HepG2 (cell line): ENCODE results near the gene TRIP6. TPM values are rescaled to one million over a fixed set of nuclear protein-coding genes. Genes with fewer than 3 reads are reported as not detected.
A peak's percentile ranks its signal among the peaks of the same experiment; 100 is the strongest.

Source experiments
- ATAC-seq: fragments of 200-7000 bp; cut with Tn5 transposase; 3 replicates; pipeline ENCODE4 v1.9.1; 2020; ENCODE audit warnings: mild to moderate bottlenecking, moderate library complexity
- BruUV-seq: library from RNA; stranded (reverse); fragments of 400-500 nt; replicated peaks from 2 replicates; lab custom pipeline; 2021; lab: Mats Ljungman, UMichigan
- CTCF ChIA-PET: fragments of 300-600 bp; formaldehyde crosslinking; extraction: SDS; loops from one replicate; lab custom pipeline; 2021; ENCODE audit warnings: low total read pairs, inconsistent platforms, low intra/inter-chr PET ratio; lab: Yijun Ruan, JAX
- POLR2A ChIA-PET: fragments of 350-600 bp; sonication (Branson Sonifier 250); formaldehyde crosslinking; loops from one replicate; lab custom pipeline; 2020; ENCODE audit warnings: antibody characterized with exemption, inconsistent platforms; lab: Yijun Ruan, JAX
- DNase-seq: peaks from one replicate; pipeline ENCODE4 v3.0.0-alpha.2; 2015; ENCODE audit warnings: low spot score
- FAIRE-seq: peaks from 3 replicates; lab custom pipeline; 2011; peaks lifted over from hg19 to GRCh38; lab: Jason Lieb, UNC
- H2AFZ ChIP-seq: one replicate; pipeline ENCODE4 v1.6.1; 2011; ENCODE audit warnings: low read length, inconsistent platforms
- H3K27ac ChIP-seq: fragments of 300-600 bp; 3 replicates; pipeline ENCODE4 v1.8.0; 2011; ENCODE audit warnings: mixed run types, mild to moderate bottlenecking, mixed read lengths, low read length, inconsistent platforms; ENCODE audit not compliant: insufficient read depth; ENCODE audit errors: extremely low read length
- H3K27me3 ChIP-seq, 2 experiments: fragments of 200-600 bp in 1 of 2; 2 replicates in 1 of 2; 3 replicates in 1 of 2; pipeline versions ENCODE4 v1.6.0 to v1.8.0; 2011; ENCODE audit warnings: low read length in 2 of 2, mild to moderate bottlenecking in 2 of 2, moderate library complexity in 2 of 2, inconsistent platforms in 1 of 2; ENCODE audit not compliant: insufficient read depth in 2 of 2, control insufficient read depth in 1 of 2
- H3K36me3 ChIP-seq, 2 experiments: fragments of 200-600 bp in 1 of 2; replicated peaks in 1 of 2; 2 replicates in 1 of 2; 3 replicates in 1 of 2; pipeline versions ENCODE4 v1.5.1 to v1.8.0; 2011; ENCODE audit warnings: low read length in 2 of 2, inconsistent platforms in 1 of 2; ENCODE audit not compliant: insufficient read depth in 2 of 2, control insufficient read depth in 1 of 2
- H3K4me1 ChIP-seq: 2 replicates; pipeline ENCODE4 v1.5.1; 2012; ENCODE audit warnings: low read length, inconsistent platforms; ENCODE audit not compliant: insufficient read depth
- H3K4me2 ChIP-seq: 2 replicates; pipeline ENCODE4 v1.6.0; 2011; ENCODE audit warnings: low read depth, low read length, inconsistent platforms
- H3K4me3 ChIP-seq, 3 experiments: fragments of 200-600 bp in 1 of 3; sonication (generic), shearing (Covaris generic) in 1 of 3; replicated peaks in 1 of 3; 2 replicates each; pipeline ENCODE4 v1.5.1; 2011 to 2016; ENCODE audit warnings: low read length in 3 of 3, inconsistent platforms in 2 of 3, low read depth in 2 of 3, mild to moderate bottlenecking in 2 of 3, control low read depth in 1 of 3, mixed read lengths in 1 of 3; ENCODE audit not compliant: insufficient read depth in 1 of 3
- H3K79me2 ChIP-seq: one replicate; pipeline ENCODE4 v1.6.1; 2011; ENCODE audit warnings: low read length, inconsistent platforms; ENCODE audit not compliant: insufficient read depth
- H3K9ac ChIP-seq: 2 replicates; pipeline ENCODE4 v1.6.0; 2011; ENCODE audit warnings: mild to moderate bottlenecking, low read depth, low read length, inconsistent platforms; ENCODE audit not compliant: insufficient read depth
- H3K9me3 ChIP-seq: 2 replicates; pipeline ENCODE4 v1.5.1; 2012; ENCODE audit warnings: mild to moderate bottlenecking, low read length
- H4K20me1 ChIP-seq: 2 replicates; pipeline ENCODE4 v1.6.0; 2011; ENCODE audit warnings: inconsistent platforms, mild to moderate bottlenecking, low read length, moderate library complexity; ENCODE audit not compliant: insufficient read depth
- ARID4A ChIP-seq: sonication (generic); formaldehyde crosslinking; IDR thresholded peaks from 2 replicates; pipeline ENCODE4 v1.5.0; 2020; ENCODE audit warnings: mild to moderate bottlenecking, missing genetic modification reagents, borderline replicate concordance
- ARNT ChIP-seq: fragments of 450-650 bp; IDR thresholded peaks from 2 replicates; pipeline ENCODE4 v1.6.1; 2017
- CEBPB ChIP-seq: IDR thresholded peaks from 2 replicates; pipeline ENCODE4 v1.6.1; 2011; ENCODE audit warnings: low read depth, low read length, improper control_type of control experiment, borderline replicate concordance
- ETV6 ChIP-seq: sonication (generic); formaldehyde crosslinking; conservative IDR thresholded peaks from 2 replicates; pipeline ENCODE4 v1.4.0; 2020; ENCODE audit warnings: missing genetic modification reagents
- IKZF1 ChIP-seq: fragments of 450-650 bp; IDR thresholded peaks from 2 replicates; pipeline ENCODE4 v1.7.1; 2016
- MAFK ChIP-seq, 2 experiments: IDR thresholded peaks in 1 of 2; conservative IDR thresholded peaks in 1 of 2; 2 replicates each; pipeline ENCODE4 v1.6.1; 2011; ENCODE audit warnings: improper control_type of control experiment in 2 of 2, low read length in 2 of 2
- MAX ChIP-seq: IDR thresholded peaks from 2 replicates; pipeline ENCODE4 v1.6.1; 2012; ENCODE audit warnings: inconsistent platforms
- MBD4 ChIP-seq: IDR thresholded peaks from 2 replicates; pipeline ENCODE4 v1.6.1; 2012; ENCODE audit warnings: low read length, inconsistent platforms, borderline replicate concordance
- PHF8 ChIP-seq: sonication (generic); formaldehyde crosslinking; IDR thresholded peaks from 2 replicates; pipeline ENCODE4 v1.5.0; 2020; ENCODE audit warnings: missing genetic modification reagents
- SOX6 ChIP-seq, 2 experiments: fragments of 450-650 bp in 1 of 2; sonication (generic) in 1 of 2; formaldehyde crosslinking in 1 of 2; IDR thresholded peaks; 2 replicates each; pipeline versions ENCODE4 v1.4.0 to v1.6.1; 2017 to 2020; ENCODE audit warnings: antibody characterized with exemption in 1 of 2, mild to moderate bottlenecking in 1 of 2, missing genetic modification reagents in 1 of 2
- SP5 ChIP-seq: IDR thresholded peaks from 2 replicates; pipeline ENCODE4 v1.6.1; 2016; ENCODE audit warnings: low read depth, borderline replicate concordance
- TGIF2 ChIP-seq: IDR thresholded peaks from 2 replicates; pipeline ENCODE4 v1.6.1; 2016; ENCODE audit warnings: control low read depth, missing compliant biosample characterization
- XBP1 ChIP-seq: sonication (generic); formaldehyde crosslinking; IDR thresholded peaks from 2 replicates; pipeline ENCODE4 v1.5.0; 2020; ENCODE audit warnings: missing genetic modification reagents
- XRCC5 ChIP-seq: fragments of 200-400 bp; formaldehyde crosslinking; optimal IDR thresholded peaks from 2 replicates; pipeline ENCODE3; 2017; ENCODE audit warnings: mild to moderate bottlenecking, low read length
- ZBTB38 ChIP-seq: sonication (generic); formaldehyde crosslinking; IDR thresholded peaks from 2 replicates; pipeline ENCODE4 v1.5.1; 2020; ENCODE audit warnings: mild to moderate bottlenecking, missing genetic modification reagents
- ZNF12 ChIP-seq: sonication (generic); formaldehyde crosslinking; IDR thresholded peaks from 2 replicates; pipeline ENCODE4 v1.5.0; 2020; ENCODE audit warnings: missing genetic modification reagents
- ZNF225 ChIP-seq: sonication (generic); formaldehyde crosslinking; IDR thresholded peaks from 2 replicates; pipeline ENCODE4 v1.4.0; 2020; ENCODE audit warnings: mild to moderate bottlenecking, missing genetic modification reagents
- ZNF644 ChIP-seq: IDR thresholded peaks from 2 replicates; pipeline ENCODE4 v1.6.1; 2016; ENCODE audit warnings: low read depth
- WGBS: methylation state at CpG from one replicate; pipeline ENCODE4 v1.1.6; 2017; ENCODE audit warnings: low lambda C conversion rate; 5-methylcytosine and 5-hydroxymethylcytosine counted together
- in situ Hi-C: cut with HindIII; loops from 2 replicates; pipeline ENCODE4 v1.10.0; 2017; ENCODE audit warnings: low pct_unique_long_range_greater_than_20kb; ENCODE audit not compliant: extremely low pct_ligation_motif_present
- intact Hi-C: fragments of 100-400 bp; cut with micrococcal nuclease; formaldehyde crosslinking; loops from one replicate; pipeline ENCODE4 v1.10.0; 2022; ENCODE audit not compliant: unreplicated experiment
- polyA plus RNA-seq, 8 experiments: library from polyadenylated mRNA; depleted of rRNA in 3 of 8; stranded (reverse) in 7 of 8; unstranded in 1 of 8; fragments of >200 nt; fragmentation: Illumina TruSeq in 4 of 8; extraction: Trizol in 4 of 8; gene quantifications; 2 replicates each; pipeline versions ENCODE4 v1.2.1 to v1.2.3, GENCODE V29; 2011 to 2016; ENCODE audit warnings: low read depth in 4 of 8, missing spikeins in 1 of 8, mixed read lengths in 1 of 8; ENCODE audit not compliant: insufficient read depth in 1 of 8
- total RNA-seq, 5 experiments: library from RNA; depleted of rRNA; stranded (reverse); fragments of >200 nt; fragmentation: Illumina TruSeq; extraction: Trizol; gene quantifications; 2 replicates each; pipeline ENCODE4 v1.2.3, GENCODE V29; 2016; ENCODE audit warnings: low read depth in 1 of 5

The TRIP6 gene
- total and polyA plus RNA-seq, 2 of the 13 experiments (the other 11 are each of a cell fraction or from before 2014, with no cell fraction given): 0.34 to 0.38 TPM

GRCh38 chr7:100825215-100825671, 41.9 kb upstream of the TRIP6 start:
- Histone ChIP-seq H3K79me2 (peaks cover 36% of the 10 kb centered on the region), H3K4me3 (peak overlapping the region; percentile 81 to 90 (median 87)), H3K4me2 (peak overlapping the region; percentile 95), H4K20me1 (peaks cover 13% of the 10 kb centered on the region; the same call in 1 of the 2 replicates), H3K27me3 (no peaks in the 10 kb centered on the region; a peak in 2 of 5 replicates), H3K9ac (peak overlapping the region; percentile 78), H3K27ac (peak overlapping the region; percentile 25), H3K4me1 (peaks cover 48% of the 10 kb centered on the region), H2AFZ (no peak overlapping the region), H3K9me3 (no peaks in the 10 kb centered on the region), H3K36me3 (peaks cover 17 to 26% of the 10 kb centered on the region in 2 experiments)
- intact Hi-C loops: no loop called here
- no TSS peak for BruUV-seq
- POLR2A ChIA-PET: interaction anchor here (1.3 to 4.1 kb wide), 3 partner anchors 10 to 26 kb away, joined by 6 to 69 read pairs (median 38); no protein-coding TSS in a partner anchor
- ATAC-seq (peak; percentile 13; the same call in 2 of the 3 replicates), DNase-seq (no peak), FAIRE-seq (no peak)
- 55% methylated on average over 13 of the region's 16 CpGs for WGBS
- CTCF ChIA-PET: interaction anchor here (1.5 kb wide), 1 partner anchor 26 kb away, joined by 5 read pairs; no protein-coding TSS in a partner anchor
- in situ Hi-C loops: no loop called here
- no peak for TF ChIP-seq ARNT
- no peak for TF ChIP-seq IKZF1
- no peak for TF ChIP-seq MBD4
- 0 out of 2 replicates have a peak, but pooled peaks have one; percentile 8 for TF ChIP-seq PHF8 (CRISPR knock-in tag)
- TF ChIP-seq MAX: peak; percentile 36
- peak; percentile 10 for TF ChIP-seq XRCC5
- no peak for TF ChIP-seq SOX6 (IDR thresholded peaks at IDR 0.05)
- TF ChIP-seq SOX6 (CRISPR knock-in tag; IDR thresholded peaks at IDR 0.05): 0 out of 2 replicates have a peak, but pooled peaks have one; percentile 12
- peak; percentile 62 for TF ChIP-seq ARID4A (CRISPR knock-in tag)
- TF ChIP-seq ZBTB38: peak; percentile 63; the same call in 1 of the 2 replicates
- TF ChIP-seq MAFK (conservative IDR thresholded peaks at IDR 0.05 in 1 of 2, IDR thresholded peaks at IDR 0.05 in 1 of 2; ENCODE audit: low read length in 2 of 2): no peak
- no peak for TF ChIP-seq ZNF644
- no peak for TF ChIP-seq CEBPB
- TF ChIP-seq TGIF2 (CRISPR knock-in tag): peak; percentile 81; the same call in 1 of the 2 replicates
- 0 out of 2 replicates have a peak, but pooled peaks have one; percentile 49 for TF ChIP-seq ETV6 (CRISPR knock-in tag)
- TF ChIP-seq XBP1 (CRISPR knock-in tag): no peak
- no peak for TF ChIP-seq ZNF225 (CRISPR knock-in tag)
- no peak for TF ChIP-seq SP5 (CRISPR knock-in tag)
- TF ChIP-seq ZNF12 (CRISPR knock-in tag): no peak
